Activated B cell treated with CpG ODN at 0.5 μM for 24 hours (primary cell): ENCODE results near the gene SEC14L5. TPM values are rescaled to one million over a fixed set of nuclear protein-coding genes. Genes with fewer than 3 reads are reported as not detected.

Experiments used
- ATAC-seq: fragments of 200-7000 bp; cut with Tn5 transposase; one replicate; pipeline ENCODE4 v1.10.0; 2021; ENCODE audit warnings: low read depth, mild to moderate bottlenecking, moderate library complexity
- CTCF ChIA-PET: fragments of 350-600 bp; sonication (Branson Sonifier 250); formaldehyde crosslinking; loops from one replicate; lab custom pipeline; 2021; ENCODE audit warnings: antibody characterized with exemption; lab: Charles Lee
- POLR2A ChIA-PET: fragments of 350-600 bp; sonication (Branson Sonifier 250); formaldehyde crosslinking; loops from one replicate; lab custom pipeline; 2021; ENCODE audit warnings: antibody characterized with exemption; lab: Charles Lee
- DNase-seq: peaks from one replicate; pipeline ENCODE4 v3.0.0; 2022
- H3K27ac Mint-ChIP-seq: one replicate; pipeline ENCODE4 v1.8.0; 2020; ENCODE audit warnings: mixed read lengths
- H3K27me3 Mint-ChIP-seq: one replicate; pipeline ENCODE4 v1.8.0; 2021; ENCODE audit warnings: mixed read lengths
- H3K36me3 Mint-ChIP-seq: one replicate; pipeline ENCODE4 v1.8.0; 2021; ENCODE audit warnings: low read depth, mixed read lengths
- H3K4me1 Mint-ChIP-seq: one replicate; pipeline ENCODE4 v1.8.0; 2021; ENCODE audit warnings: mixed read lengths
- H3K4me3 Mint-ChIP-seq: one replicate; pipeline ENCODE4 v1.8.0; 2020; ENCODE audit warnings: mild to moderate bottlenecking, mixed read lengths
- H3K9me3 Mint-ChIP-seq: one replicate; pipeline ENCODE4 v1.8.0; 2020; ENCODE audit warnings: mixed read lengths
- CTCF ChIP-seq: fragments of 200-600 bp; IDR thresholded peaks from one replicate; pipeline ENCODE4 v1.8.0; 2022; ENCODE audit warnings: antibody characterized with exemption, mild to moderate bottlenecking
- intact Hi-C: fragments of 100-400 bp; cut with micrococcal nuclease; formaldehyde crosslinking; loops from one replicate; pipeline ENCODE4 v1.15.1; 2024
- total RNA-seq: library from RNA; stranded (reverse); gene quantifications from 2 replicates; pipeline ENCODE4 v1.2.3, GENCODE V29; 2022

The SEC14L5 gene
- total RNA-seq, 1 donor from 2014 or later: not detected

- peaks cover 3% of the 10 kb centered on the region for H3K36me3 Mint-ChIP-seq
- TF ChIP-seq CTCF: no peak
- no peak for DNase-seq
- H3K4me3 Mint-ChIP-seq: no peak overlapping the region
- intact Hi-C loops: no loop called here
- H3K27ac Mint-ChIP-seq: no peak overlapping the region
- ATAC-seq: no peak
- POLR2A ChIA-PET: no interaction called here
- no peaks in the 10 kb centered on the region for H3K9me3 Mint-ChIP-seq
- H3K4me1 Mint-ChIP-seq: no peaks in the 10 kb centered on the region
- CTCF ChIA-PET: no interaction called here
- H3K27me3 Mint-ChIP-seq: no peaks in the 10 kb centered on the region
Measured at GRCh38 chr16:5019775-5020174, 61.6 kb downstream of the SEC14L5 start.

DNA sequence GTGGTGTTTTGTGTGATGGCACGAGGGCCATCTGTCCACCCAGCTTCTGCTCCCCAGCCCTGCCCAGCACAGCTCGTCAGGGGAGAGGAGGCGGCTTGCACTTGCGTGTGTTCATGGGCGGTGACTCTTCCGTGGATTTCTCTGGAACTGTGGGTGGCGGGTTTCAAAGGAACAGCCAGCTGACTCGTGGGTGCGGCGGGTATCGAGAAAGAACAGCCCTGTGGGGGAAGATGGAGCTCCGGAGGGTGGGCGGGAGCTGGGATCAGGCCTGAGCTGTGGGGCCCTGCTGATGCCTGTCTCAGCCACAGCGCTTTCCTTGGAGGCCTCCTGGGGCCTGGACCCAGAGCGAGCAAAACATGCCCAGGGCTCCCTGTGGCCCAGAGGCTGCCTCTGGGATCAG is 62.4 kb downstream of the SEC14L5 start:
- DNase-seq: no peak
- Mint-ChIP-seq H3K27me3 (no peaks in the 10 kb centered on the region), H3K4me3 (no peak overlapping the region), H3K9me3 (no peaks in the 10 kb centered on the region), H3K4me1 (no peaks in the 10 kb centered on the region), H3K36me3 (peaks cover 9% of the 10 kb centered on the region), H3K27ac (no peak overlapping the region)
- CTCF ChIA-PET: no interaction called here
- POLR2A ChIA-PET: no interaction called here
- intact Hi-C loops: no loop called here
- TF ChIP-seq CTCF: no peak
- ATAC-seq: no peak

- no peaks in the 10 kb centered on the region for H3K27me3 Mint-ChIP-seq
- no peak for DNase-seq
- no peak for TF ChIP-seq CTCF
- H3K4me1 Mint-ChIP-seq: no peaks in the 10 kb centered on the region
- peaks cover 15% of the 10 kb centered on the region for H3K36me3 Mint-ChIP-seq
- no peak overlapping the region for H3K4me3 Mint-ChIP-seq
- ChIA-PET POLR2A (no interaction called here), CTCF (no interaction called here)
- no peaks in the 10 kb centered on the region for H3K9me3 Mint-ChIP-seq
- intact Hi-C loops: no loop called here
- H3K27ac Mint-ChIP-seq: no peak overlapping the region
- no peak for ATAC-seq
Measured at GRCh38 chr16:5022521-5022920, 64.4 kb downstream of the SEC14L5 start.

DNA sequence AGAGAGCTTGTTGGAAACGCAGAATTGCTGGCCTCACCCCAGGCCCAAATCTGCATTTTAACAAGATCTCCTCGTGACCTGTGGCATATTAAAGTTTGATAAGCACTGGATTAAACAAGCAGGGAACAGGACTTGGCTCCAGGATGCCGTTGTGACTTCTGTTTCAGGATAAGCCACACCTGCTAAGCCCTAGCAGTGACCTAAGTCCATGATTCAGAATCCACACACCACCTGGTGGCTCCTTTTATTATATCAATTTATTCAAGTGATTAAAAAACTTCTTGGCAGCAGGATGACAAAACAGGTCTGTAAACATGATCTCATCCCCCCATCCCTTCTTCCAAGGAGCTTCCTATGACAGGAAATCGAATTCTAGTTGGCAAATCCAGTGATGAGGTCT is 66.5 kb downstream of the SEC14L5 start:
- no peak for TF ChIP-seq CTCF
- CTCF ChIA-PET: interaction anchor here (1.4 kb wide), 1 partner anchor 9 kb away, joined by 3 read pairs; the partner anchor contains the start of gene NAGPA
- POLR2A ChIA-PET: interaction anchor here (0.9 to 1.5 kb wide), 2 partner anchors 8 to 10 kb away, joined by 3 read pairs; partner anchors contain the start of gene NAGPA
- Mint-ChIP-seq H3K27ac (no peak overlapping the region), H3K4me1 (no peaks in the 10 kb centered on the region), H3K9me3 (no peaks in the 10 kb centered on the region), H3K4me3 (no peak overlapping the region), H3K36me3 (peaks cover 28% of the 10 kb centered on the region), H3K27me3 (no peaks in the 10 kb centered on the region)
- DNase-seq (no peak), ATAC-seq (no peak)
- intact Hi-C loops: no loop called here

GRCh38 chr16:5025171-5025632 is 67.1 kb downstream of the SEC14L5 start:
- ChIA-PET CTCF (interaction anchor here (1.4 kb wide), 1 partner anchor 9 kb away, joined by 3 read pairs; the partner anchor contains the start of gene NAGPA), POLR2A (interaction anchor here (0.9 to 1.5 kb wide), 2 partner anchors 8 to 9 kb away, joined by 3 read pairs; partner anchors contain the start of gene NAGPA)
- no peak for TF ChIP-seq CTCF
- Mint-ChIP-seq H3K36me3 (peaks cover 28% of the 10 kb centered on the region), H3K9me3 (no peaks in the 10 kb centered on the region), H3K27ac (no peak overlapping the region), H3K4me1 (no peaks in the 10 kb centered on the region), H3K27me3 (no peaks in the 10 kb centered on the region), H3K4me3 (no peak overlapping the region)
- DNase-seq (no peak), ATAC-seq (no peak)
- intact Hi-C loops: no loop called here
